Neuronal stem cell (in vitro differentiated cells): ENCODE data around the gene AZIN2.
"Not testable (repeated sequence)": the region's sequence is repeated elsewhere in the genome, so short reads cannot be mapped to it uniquely, and the experiment has no call there.

Source experiments
- DNase-seq: peaks from one replicate; pipeline ENCODE4 v3.0.0-alpha.2; 2013; ENCODE audit warnings: low spot score
- H2AFZ ChIP-seq: one replicate; pipeline ENCODE4 v1.6.1; 2013; ENCODE audit warnings: mild to moderate bottlenecking, low read length, inconsistent platforms
- H2AK5ac ChIP-seq: 2 replicates; pipeline ENCODE4 v1.6.1; 2013; ENCODE audit warnings: low read depth, mild to moderate bottlenecking, inconsistent platforms, low read length, moderate library complexity, mixed read lengths
- H2BK120ac ChIP-seq: 2 replicates; pipeline ENCODE4 v1.6.1; 2013; ENCODE audit warnings: low read depth, mild to moderate bottlenecking, inconsistent platforms, low read length, moderate library complexity, mixed read lengths
- H2BK12ac ChIP-seq: one replicate; pipeline ENCODE4 v1.6.1; 2013; ENCODE audit warnings: low read length, inconsistent platforms
- H2BK15ac ChIP-seq: 2 replicates; pipeline ENCODE4 v1.6.1; 2013; ENCODE audit warnings: mild to moderate bottlenecking, low read length, inconsistent platforms, mixed read lengths
- H2BK5ac ChIP-seq: one replicate; pipeline ENCODE4 v1.6.1; 2013; ENCODE audit warnings: inconsistent platforms, mild to moderate bottlenecking, low read length, moderate library complexity
- H3K14ac ChIP-seq: one replicate; pipeline ENCODE4 v1.6.1; 2013; ENCODE audit warnings: low read length, inconsistent platforms
- H3K18ac ChIP-seq: 2 replicates; pipeline ENCODE4 v1.6.1; 2013; ENCODE audit warnings: low read length, inconsistent platforms
- H3K23ac ChIP-seq: 2 replicates; pipeline ENCODE4 v1.6.1; 2013; ENCODE audit warnings: low read depth, mild to moderate bottlenecking, mixed read lengths, low read length, inconsistent platforms; ENCODE audit not compliant: poor library complexity
- H3K27ac ChIP-seq: replicated peaks from 3 replicates; pipeline ENCODE4 v1.5.1; 2013; ENCODE audit warnings: low read length, inconsistent platforms
- H3K27me3 ChIP-seq, 3 experiments: 2 replicates each; pipeline ENCODE4 v1.6.1; 2013; ENCODE audit warnings: low read length in 3 of 3, mild to moderate bottlenecking in 2 of 3, inconsistent platforms in 1 of 3, low read depth in 1 of 3, mixed read lengths in 1 of 3, moderate library complexity in 1 of 3; ENCODE audit not compliant: control insufficient read depth in 3 of 3, insufficient read depth in 3 of 3
- H3K36me3 ChIP-seq, 2 donors: replicated peaks in 1 of 2; 2 replicates each; pipeline ENCODE4 v1.6.1; 2013; ENCODE audit warnings: low read length in 2 of 2; ENCODE audit not compliant: control insufficient read depth in 2 of 2, insufficient read depth in 2 of 2
- H3K4ac ChIP-seq: 2 replicates; pipeline ENCODE4 v1.6.1; 2013; ENCODE audit warnings: inconsistent platforms, mild to moderate bottlenecking, low read length, moderate library complexity
- H3K4me1 ChIP-seq, 2 donors: 1 replicate in 1 of 2; 2 replicates in 1 of 2; pipeline ENCODE4 v1.6.1; 2013; ENCODE audit warnings: low read length in 2 of 2, low read depth in 1 of 2; ENCODE audit not compliant: control insufficient read depth in 2 of 2, insufficient read depth in 1 of 2
- H3K4me2 ChIP-seq: one replicate; pipeline ENCODE4 v1.6.1; 2013; ENCODE audit warnings: mild to moderate bottlenecking, low read length, inconsistent platforms; ENCODE audit not compliant: insufficient read depth, poor library complexity, severe bottlenecking
- H3K4me3 ChIP-seq, 2 donors: 2 replicates each; pipeline ENCODE4 v1.5.1; 2013; ENCODE audit warnings: low read length in 2 of 2, mild to moderate bottlenecking in 2 of 2, inconsistent platforms in 1 of 2, moderate library complexity in 1 of 2
- H3K79me1 ChIP-seq: one replicate; pipeline ENCODE4 v1.6.1; 2013; ENCODE audit warnings: low read depth, mild to moderate bottlenecking, inconsistent platforms, low read length, moderate library complexity
- H3K9ac ChIP-seq: one replicate; pipeline ENCODE4 v1.6.1; 2013; ENCODE audit warnings: mild to moderate bottlenecking, low read depth, low read length, inconsistent platforms; ENCODE audit not compliant: poor library complexity
- H3K9me3 ChIP-seq, 2 donors: replicated peaks in 1 of 2; 2 replicates each; pipeline versions ENCODE3 to v1.6.1; 2013; ENCODE audit warnings: low read length in 2 of 2, mild to moderate bottlenecking in 2 of 2, inconsistent platforms in 1 of 2, low read depth in 1 of 2, mixed read lengths in 1 of 2, moderate library complexity in 1 of 2; ENCODE audit not compliant: control insufficient read depth in 2 of 2, insufficient read depth in 1 of 2
- H4K8ac ChIP-seq: one replicate; pipeline ENCODE4 v1.6.1; 2013; ENCODE audit warnings: low read depth, mild to moderate bottlenecking, inconsistent platforms, low read length, moderate library complexity
- H4K91ac ChIP-seq: one replicate; pipeline ENCODE4 v1.6.1; 2013; ENCODE audit warnings: low read length, low read depth, mild to moderate bottlenecking, inconsistent platforms; ENCODE audit not compliant: poor library complexity
- WGBS, 2 donors: extraction: QIAGEN DNeasy Blood & Tissue Kit; methylation state at CpG; one replicate each; pipeline ENCODE4 v1.1.7; 2013; ENCODE audit warnings: missing lambda C conversion rate in 2 of 2, mixed read lengths in 1 of 2; ENCODE audit not compliant: insufficient read length in 2 of 2, insufficient replicate concordance in 1 of 2; ENCODE audit errors: extremely low coverage in 2 of 2; 5-methylcytosine and 5-hydroxymethylcytosine counted together

Gene AZIN2

GRCh38 chr1:33043267-33044092, 37.5 kb upstream of the AZIN2 start:
- H2BK12ac ChIP-seq: no peak overlapping the region
- no peaks in the 10 kb centered on the region for H3K27me3 ChIP-seq
- H3K4ac ChIP-seq: no peak overlapping the region
- H3K4me1 ChIP-seq: no peaks in the 10 kb centered on the region
- H2AK5ac ChIP-seq: no peak overlapping the region
- H3K18ac ChIP-seq: no peak overlapping the region
- H3K36me3 ChIP-seq: no peaks in the 10 kb centered on the region
- H4K91ac ChIP-seq: no peak overlapping the region
- no peak for DNase-seq
- no peak overlapping the region for H3K9ac ChIP-seq
- no peak overlapping the region for H4K8ac ChIP-seq
- H3K14ac ChIP-seq: no peak overlapping the region
- no peak overlapping the region for H2BK5ac ChIP-seq
- no peak overlapping the region for H3K4me3 ChIP-seq
- H2BK15ac ChIP-seq: no peak overlapping the region
- no peaks in the 10 kb centered on the region for H3K79me1 ChIP-seq
- H2AFZ ChIP-seq: no peak overlapping the region
- H3K9me3 ChIP-seq: no peaks in the 10 kb centered on the region
- no peak overlapping the region for H3K4me2 ChIP-seq
- H2BK120ac ChIP-seq: no peak overlapping the region
- WGBS, 2 donors: no CpG with 5 or more reads among the region's 8 CpGs
- H3K23ac ChIP-seq: no peak overlapping the region
- no peak overlapping the region for H3K27ac ChIP-seq

GRCh38 chr1:33045246-33045645, 35.7 kb upstream of the AZIN2 start:
- H3K4me3 ChIP-seq: no peak overlapping the region
- H3K9ac ChIP-seq: no peak overlapping the region
- H3K79me1 ChIP-seq: no peaks in the 10 kb centered on the region
- no peak overlapping the region for H3K14ac ChIP-seq
- no peak for DNase-seq
- no peak overlapping the region for H2BK120ac ChIP-seq
- no peak overlapping the region for H4K91ac ChIP-seq
- H2BK12ac ChIP-seq: no peak overlapping the region
- H3K4me2 ChIP-seq: no peak overlapping the region
- no peak overlapping the region for H3K4ac ChIP-seq
- no peak overlapping the region for H2BK15ac ChIP-seq
- H3K27me3 ChIP-seq: no peaks in the 10 kb centered on the region
- H3K36me3 ChIP-seq: no peaks in the 10 kb centered on the region
- H2BK5ac ChIP-seq: no peak overlapping the region
- WGBS, 2 donors: no CpG with 5 or more reads among the region's 2 CpGs
- H3K18ac ChIP-seq: no peak overlapping the region
- no peaks in the 10 kb centered on the region for H3K4me1 ChIP-seq
- H2AFZ ChIP-seq: peak overlapping the region; percentile 69
- H3K27ac ChIP-seq: no peak overlapping the region
- H2AK5ac ChIP-seq: no peak overlapping the region
- H3K9me3 ChIP-seq: peaks cover 0 to 2% of the 10 kb centered on the region in 2 donors
- H4K8ac ChIP-seq: no peak overlapping the region
- no peak overlapping the region for H3K23ac ChIP-seq

- WGBS, 2 donors: no CpG with 5 or more reads among the region's 6 CpGs
- Histone ChIP-seq H3K4me1 (no peaks in the 10 kb centered on the region), H2BK120ac (no peak overlapping the region), H3K4me2 (no peak overlapping the region), H2AFZ (peak overlapping the region; percentile 69), H3K9me3 (peaks cover 4 to 6% of the 10 kb centered on the region in 2 donors), H2AK5ac (no peak overlapping the region), H4K8ac (no peak overlapping the region), H2BK5ac (no peak overlapping the region), H4K91ac (no peak overlapping the region), H3K36me3 (no peaks in the 10 kb centered on the region), H3K14ac (no peak overlapping the region), H3K9ac (no peak overlapping the region), H3K23ac (no peak overlapping the region), H3K27ac (no peak overlapping the region), H2BK15ac (no peak overlapping the region), H3K4ac (no peak overlapping the region), H3K18ac (no peak overlapping the region), H3K4me3 (no peak overlapping the region), H3K27me3 (no peaks in the 10 kb centered on the region), H3K79me1 (no peaks in the 10 kb centered on the region), H2BK12ac (no peak overlapping the region)
- DNase-seq: no peak
Observed at GRCh38 chr1:33045814-33046213, 35.1 kb upstream of the AZIN2 start.

- not testable (repeated sequence) for H3K4me3 ChIP-seq, DNase-seq, H3K23ac ChIP-seq, H2BK12ac ChIP-seq, H3K27ac ChIP-seq, H4K91ac ChIP-seq, H3K9ac ChIP-seq, H3K18ac ChIP-seq, H3K4me1 ChIP-seq, H3K27me3 ChIP-seq, H3K4me2 ChIP-seq, H3K4ac ChIP-seq, H3K36me3 ChIP-seq, H3K14ac ChIP-seq, H4K8ac ChIP-seq, H2BK5ac ChIP-seq, H2AFZ ChIP-seq, H2BK15ac ChIP-seq, H2AK5ac ChIP-seq, H2BK120ac ChIP-seq, H3K79me1 ChIP-seq, H3K9me3 ChIP-seq
- WGBS, 2 donors: no CpG with 5 or more reads among the region's 4 CpGs
Observed at GRCh38 chr1:33046234-33046633, 34.7 kb upstream of the AZIN2 start.
